ENCODE data around the gene PLA2G1B.

The PLA2G1B gene

DNA sequence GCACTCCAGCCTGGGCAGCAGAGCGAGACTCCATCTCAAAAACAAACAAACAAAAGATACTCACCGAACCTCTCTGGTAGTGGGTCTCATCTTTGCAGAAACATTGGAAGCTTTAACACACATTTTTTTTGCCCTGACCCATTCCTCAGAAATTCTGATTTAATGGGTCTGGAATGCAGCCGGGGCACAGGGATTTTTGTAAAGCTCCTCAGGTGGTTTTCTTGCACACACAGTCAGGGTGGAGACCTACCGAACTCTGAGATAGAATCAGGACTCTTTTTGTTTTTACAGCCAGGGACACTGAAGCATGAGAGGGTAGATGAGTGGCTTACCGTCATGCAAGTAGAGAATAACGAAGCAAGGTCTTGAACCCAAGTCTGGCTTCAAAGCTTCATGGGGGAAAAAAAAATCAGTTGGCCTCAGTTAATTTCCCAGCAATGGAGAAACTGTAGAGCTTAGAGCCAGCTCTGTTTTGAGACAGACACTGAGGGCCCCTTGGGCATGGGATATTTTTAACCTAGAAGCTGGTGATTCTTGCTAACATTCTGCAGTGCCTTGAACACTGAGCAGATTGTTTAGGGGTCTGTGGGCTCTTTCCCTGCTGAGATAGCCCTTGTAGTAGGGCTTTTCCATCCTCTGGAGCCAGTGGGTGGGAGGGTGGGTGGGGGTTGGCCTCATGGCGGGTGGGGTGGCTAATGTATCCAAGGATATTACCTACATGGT is 40.6 kb downstream of the PLA2G1B start:
- Histone ChIP-seq H3K79me2 (ENCODE audit: insufficient read depth, low read length) (no peaks in the 10 kb centered on the region), H4K20me1 (ENCODE audit: low read depth, low read length) (no peaks in the 10 kb centered on the region), H3K36me3 (ENCODE audit: low read length) (no peaks in the 10 kb centered on the region), H2AFZ (ENCODE audit: low read depth, low read length, severe bottlenecking) (no peak overlapping the region), H3F3A (ENCODE audit: insufficient read depth) (peaks cover 21% of the 10 kb centered on the region), H3K27me3 (ENCODE audit: low read length) (no peaks in the 10 kb centered on the region), H3K9me3 (ENCODE audit: insufficient read depth, low read length) (no peaks in the 10 kb centered on the region), H3K9me2 (replicated peaks; ENCODE audit: insufficient read depth, low read length) (no peaks in the 10 kb centered on the region), H3K4me2 (ENCODE audit: low read depth, low read length, poor library complexity, severe bottlenecking) (no peak overlapping the region), H3K9ac (ENCODE audit: low read length) (no peak overlapping the region), H3K27ac (ENCODE audit: low read depth, low read length) (no peak overlapping the region), H3K4me3 (ENCODE audit: insufficient read depth, low read length, poor library complexity, severe bottlenecking) (no peak overlapping the region)
- TF ChIP-seq EZH2phosphoT487 (conservative IDR thresholded peaks at IDR 0.05; ENCODE audit: low read length) (no peak), CTCF (IDR thresholded peaks at IDR 0.05; ENCODE audit: insufficient read depth, low read length, poor library complexity, severe bottlenecking) (no peak)

DNA sequence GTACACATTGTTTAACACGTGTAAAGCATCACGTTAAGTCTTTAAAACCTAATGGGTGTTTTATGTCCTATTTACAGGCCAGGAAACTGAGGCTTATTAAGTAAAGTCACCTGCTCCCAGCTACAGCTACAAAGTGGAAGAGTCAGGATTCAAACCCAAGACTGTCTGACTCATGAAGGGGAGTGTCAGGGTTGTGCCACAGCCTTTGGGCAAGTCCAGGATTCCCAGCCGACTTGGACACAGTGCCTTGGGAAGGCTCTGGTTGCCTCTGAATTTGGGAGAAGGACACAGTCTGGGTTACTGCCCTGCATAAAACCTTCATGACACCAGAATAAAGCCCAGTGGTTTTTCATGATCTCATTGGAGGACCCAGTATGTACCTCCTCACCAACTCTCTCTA is 43.2 kb downstream of the PLA2G1B start:
- Histone ChIP-seq H4K20me1 (ENCODE audit: low read depth, low read length) (no peaks in the 10 kb centered on the region), H2AFZ (ENCODE audit: low read depth, low read length, severe bottlenecking) (no peak overlapping the region), H3K9me3 (ENCODE audit: insufficient read depth, low read length) (no peaks in the 10 kb centered on the region)

DNA sequence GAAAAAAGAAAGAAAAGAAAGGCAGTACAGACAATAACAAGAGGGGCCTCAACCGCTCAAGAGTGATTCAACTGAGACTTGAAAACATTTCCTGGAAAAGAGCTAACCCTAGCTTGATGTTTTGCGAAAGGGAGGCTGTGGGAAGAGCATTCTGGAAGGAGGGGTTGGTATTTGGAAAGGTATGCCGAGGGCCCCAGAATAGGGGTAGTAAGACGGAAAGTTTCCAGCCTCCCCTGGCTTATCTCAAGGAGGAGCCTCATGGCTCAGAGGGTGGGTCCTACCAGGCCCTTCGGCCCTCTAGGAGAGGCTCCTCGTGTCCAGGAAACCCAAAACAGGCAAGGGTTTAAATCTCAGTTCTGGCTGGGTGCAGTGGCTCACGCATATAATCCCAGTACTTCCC is 44.3 kb downstream of the PLA2G1B start:
- TF ChIP-seq CTCF (IDR thresholded peaks at IDR 0.05; ENCODE audit: insufficient read depth, low read length, poor library complexity, severe bottlenecking), result no peak
- no peak for TF ChIP-seq EZH2phosphoT487 (conservative IDR thresholded peaks at IDR 0.05; ENCODE audit: low read length)
- no peaks in the 10 kb centered on the region for H3K36me3 ChIP-seq (ENCODE audit: low read length)
- no peak overlapping the region for H3K27ac ChIP-seq (ENCODE audit: low read depth, low read length)
- no peak overlapping the region for H3K9ac ChIP-seq (ENCODE audit: low read length)
- H3K9me3 ChIP-seq (ENCODE audit: insufficient read depth, low read length), result no peaks in the 10 kb centered on the region
- H4K20me1 ChIP-seq (ENCODE audit: low read depth, low read length), result no peaks in the 10 kb centered on the region
- no peaks in the 10 kb centered on the region for H3K79me2 ChIP-seq (ENCODE audit: insufficient read depth, low read length)
- H2AFZ ChIP-seq (ENCODE audit: low read depth, low read length, severe bottlenecking), result no peak overlapping the region
- no peaks in the 10 kb centered on the region for H3K27me3 ChIP-seq (ENCODE audit: low read length)
- H3F3A ChIP-seq (ENCODE audit: insufficient read depth), result no peaks in the 10 kb centered on the region
- no peak overlapping the region for H3K4me3 ChIP-seq (ENCODE audit: insufficient read depth, low read length, poor library complexity, severe bottlenecking)
- no peaks in the 10 kb centered on the region for H3K9me2 ChIP-seq (replicated peaks; ENCODE audit: insufficient read depth, low read length)
- H3K4me2 ChIP-seq (ENCODE audit: low read depth, low read length, poor library complexity, severe bottlenecking), result no peak overlapping the region

More for the DNA sequence above, 43.2 kb downstream of the PLA2G1B start:
- Histone ChIP-seq H3F3A (ENCODE audit: insufficient read depth) (peaks cover 4% of the 10 kb centered on the region; the same call in 1 of the 2 replicates), H3K9ac (ENCODE audit: low read length) (no peak overlapping the region), H3K27me3 (ENCODE audit: low read length) (no peaks in the 10 kb centered on the region), H3K4me2 (ENCODE audit: low read depth, low read length, poor library complexity, severe bottlenecking) (no peak overlapping the region), H3K27ac (ENCODE audit: low read depth, low read length) (no peak overlapping the region), H3K9me2 (replicated peaks; ENCODE audit: insufficient read depth, low read length) (no peaks in the 10 kb centered on the region), H3K36me3 (ENCODE audit: low read length) (no peaks in the 10 kb centered on the region), H3K79me2 (ENCODE audit: insufficient read depth, low read length) (no peaks in the 10 kb centered on the region), H3K4me3 (ENCODE audit: insufficient read depth, low read length, poor library complexity, severe bottlenecking) (no peak overlapping the region)
- TF ChIP-seq EZH2phosphoT487 (conservative IDR thresholded peaks at IDR 0.05; ENCODE audit: low read length) (no peak), CTCF (IDR thresholded peaks at IDR 0.05; ENCODE audit: insufficient read depth, low read length, poor library complexity, severe bottlenecking) (no peak)

All from SU-DHL-6 (cell line).